Progenitor cell of endocrine pancreas (in vitro differentiated cells): ENCODE results near the gene PTPRU. TPM values are rescaled to one million over a fixed set of nuclear protein-coding genes. Genes with fewer than 3 reads are reported as not detected.

ENCODE experiments used
- DNase-seq: peaks from one replicate; pipeline ENCODE4 v3.0.0; 2021; ENCODE audit warnings: low spot score; ENCODE audit not compliant: unreplicated experiment
- H3K27ac Mint-ChIP-seq: 2 replicates; pipeline ENCODE4 v1.8.0; 2021; ENCODE audit warnings: mild to moderate bottlenecking, moderate library complexity, mixed read lengths
- H3K27me3 Mint-ChIP-seq: 2 replicates; pipeline ENCODE4 v1.8.0; 2021; ENCODE audit warnings: mixed read lengths
- H3K36me3 Mint-ChIP-seq: 2 replicates; pipeline ENCODE4 v1.8.0; 2022; ENCODE audit warnings: mixed read lengths; ENCODE audit not compliant: insufficient read depth
- H3K4me1 Mint-ChIP-seq: 2 replicates; pipeline ENCODE4 v1.8.0; 2021; ENCODE audit warnings: low read depth, mixed read lengths
- H3K4me3 Mint-ChIP-seq: 2 replicates; pipeline ENCODE4 v1.8.0; 2021; ENCODE audit warnings: low read depth, mild to moderate bottlenecking, moderate library complexity, mixed read lengths
- H3K9me3 Mint-ChIP-seq: 2 replicates; pipeline ENCODE4 v1.8.0; 2021; ENCODE audit warnings: low read depth, mixed read lengths
- CTCF ChIP-seq: fragments of 200-600 bp; sonication (generic); IDR thresholded peaks from one replicate; pipeline ENCODE4 v1.5.0; 2021; ENCODE audit warnings: antibody characterized with exemption, mild to moderate bottlenecking; ENCODE audit not compliant: unreplicated experiment
- total RNA-seq: library from RNA; stranded (reverse); gene quantifications from 2 replicates; pipeline ENCODE4 v1.2.1, GENCODE V29; 2021

Gene PTPRU
- total RNA-seq, 1 donor from 2014 or later = 79.4 TPM

DNA sequence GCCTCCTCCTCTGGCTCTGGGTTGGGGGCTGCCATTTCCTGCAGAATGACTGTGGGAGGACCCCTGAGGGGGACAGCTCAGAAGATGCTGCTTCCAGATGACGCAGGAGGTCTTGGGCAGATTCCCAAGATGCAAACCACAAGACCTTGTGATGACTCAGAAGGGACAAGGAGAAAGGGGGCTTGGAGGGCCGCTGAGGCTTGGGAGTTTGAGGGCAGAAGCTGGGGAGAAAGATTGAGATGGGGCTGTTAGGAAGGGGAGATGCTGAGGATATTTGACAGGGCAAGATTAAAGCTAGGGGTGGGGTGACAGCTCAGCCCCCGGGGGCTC is 7.5 kb downstream of the PTPRU start:
- no peak for DNase-seq
- no peak overlapping the region for H3K27ac Mint-ChIP-seq
- no peaks in the 10 kb centered on the region for H3K9me3 Mint-ChIP-seq
- no peaks in the 10 kb centered on the region for H3K36me3 Mint-ChIP-seq
- no peak overlapping the region for H3K4me3 Mint-ChIP-seq
- TF ChIP-seq CTCF = no peak
- H3K27me3 Mint-ChIP-seq = no peaks in the 10 kb centered on the region
- H3K4me1 Mint-ChIP-seq = peaks cover 28% of the 10 kb centered on the region

DNA sequence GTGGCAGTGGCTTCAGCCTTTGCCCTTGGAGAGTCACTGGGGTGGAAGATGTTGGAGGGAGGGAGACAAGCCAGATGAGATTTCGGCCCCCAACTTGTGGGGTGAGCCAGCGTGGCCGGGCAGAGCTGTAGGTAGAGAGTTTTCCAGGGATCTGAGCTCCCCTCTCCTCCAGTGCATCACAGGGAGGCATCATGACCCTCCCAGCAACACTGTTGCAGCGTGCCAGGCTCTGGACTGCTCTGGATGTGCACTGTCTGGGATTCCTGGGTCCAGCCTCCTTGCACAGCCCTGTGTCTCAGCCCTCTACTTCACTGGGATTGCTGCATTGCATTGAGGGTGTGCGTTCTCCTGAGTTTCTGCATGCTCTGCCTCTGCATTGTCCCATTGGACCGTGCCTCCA is 8.9 kb downstream of the PTPRU start:
- H3K4me1 Mint-ChIP-seq = peaks cover 31% of the 10 kb centered on the region
- DNase-seq = no peak
- no peak for TF ChIP-seq CTCF
- H3K27ac Mint-ChIP-seq = no peak overlapping the region
- H3K9me3 Mint-ChIP-seq = no peaks in the 10 kb centered on the region
- no peaks in the 10 kb centered on the region for H3K27me3 Mint-ChIP-seq
- no peaks in the 10 kb centered on the region for H3K36me3 Mint-ChIP-seq
- no peak overlapping the region for H3K4me3 Mint-ChIP-seq

DNA sequence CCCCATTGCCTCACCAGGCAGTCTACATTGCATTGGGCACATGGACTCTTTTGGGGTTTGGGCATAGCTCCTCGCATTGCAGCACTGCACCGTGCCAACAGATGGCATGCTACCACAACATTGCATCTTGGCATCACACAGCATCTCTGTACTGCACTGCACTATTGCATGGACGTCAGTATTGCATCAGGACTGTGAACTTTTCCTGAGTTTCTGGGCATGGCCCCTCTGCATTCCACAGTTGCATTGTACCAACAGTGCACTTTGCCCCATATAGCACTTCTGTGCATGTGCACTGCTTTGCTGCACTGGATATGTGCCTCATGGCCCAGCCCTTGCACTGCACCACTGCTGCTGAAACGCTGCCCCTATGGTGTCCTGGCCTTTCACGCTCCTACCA is 9.6 kb downstream of the PTPRU start:
- H3K4me1 Mint-ChIP-seq = peaks cover 33% of the 10 kb centered on the region
- H3K4me3 Mint-ChIP-seq = no peak overlapping the region
- H3K36me3 Mint-ChIP-seq = no peaks in the 10 kb centered on the region
- DNase-seq = no peak
- H3K27me3 Mint-ChIP-seq = no peaks in the 10 kb centered on the region
- H3K27ac Mint-ChIP-seq = no peak overlapping the region
- H3K9me3 Mint-ChIP-seq = no peaks in the 10 kb centered on the region
- TF ChIP-seq CTCF = peak; percentile 40

DNA sequence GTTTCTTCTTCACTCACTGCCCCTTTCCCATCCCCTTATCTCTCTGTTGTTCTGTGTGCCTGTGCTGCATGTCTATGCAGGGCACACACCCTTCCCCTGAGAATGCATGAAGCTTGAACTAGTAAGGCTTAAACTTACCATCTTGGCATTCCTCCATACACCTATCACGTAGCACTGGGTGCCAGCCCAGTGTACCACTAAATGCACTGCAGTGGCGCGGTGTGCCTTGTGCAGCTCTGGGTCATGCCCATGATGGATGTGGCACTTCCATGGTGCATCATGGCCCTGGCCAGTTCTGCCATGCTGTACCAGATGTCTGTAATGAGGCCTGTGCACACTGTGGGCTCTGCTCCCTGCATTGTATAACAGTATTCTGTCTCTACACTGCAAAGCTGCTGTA is 10.7 kb downstream of the PTPRU start:
- Mint-ChIP-seq H3K4me3 (no peak overlapping the region), H3K36me3 (no peaks in the 10 kb centered on the region), H3K27me3 (no peaks in the 10 kb centered on the region), H3K27ac (no peak overlapping the region), H3K9me3 (no peaks in the 10 kb centered on the region), H3K4me1 (peaks cover 36% of the 10 kb centered on the region)
- no peak for DNase-seq
- no peak for TF ChIP-seq CTCF

DNA sequence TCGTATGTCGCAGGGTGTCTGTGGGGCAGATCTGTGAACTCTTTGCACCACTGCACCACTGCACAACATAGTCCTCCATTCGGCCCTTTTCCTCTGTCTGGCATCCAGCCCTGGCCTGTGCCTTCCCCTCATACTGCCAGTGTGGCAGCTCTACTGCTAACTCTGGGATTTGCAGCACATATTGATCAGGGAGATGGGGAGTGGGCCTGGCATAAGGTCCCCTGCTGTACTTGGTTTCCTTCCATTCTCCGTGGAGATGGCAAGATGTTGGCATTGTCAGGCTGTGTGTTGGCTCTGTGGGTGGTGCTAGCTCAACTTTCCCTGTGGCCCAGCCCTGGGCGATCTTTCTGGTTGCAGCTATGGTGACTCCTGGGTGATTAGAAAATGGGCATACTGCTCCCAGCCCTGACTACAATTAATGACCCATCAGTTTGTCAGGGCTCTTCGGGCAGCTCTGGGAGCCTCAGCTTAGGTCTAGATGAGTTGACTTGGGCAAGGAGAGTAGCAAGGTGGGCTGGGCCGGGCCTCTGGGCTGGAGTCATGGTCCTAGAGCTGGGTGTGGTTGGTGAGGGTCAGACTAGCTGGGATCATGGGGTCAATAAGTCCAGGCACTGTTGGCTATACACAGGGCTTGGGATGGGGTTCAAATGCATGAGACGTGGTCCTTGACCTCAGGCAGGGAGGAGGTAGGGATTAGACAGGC is 11.4 kb downstream of the PTPRU start:
- TF ChIP-seq CTCF = no peak
- no peak for DNase-seq
- Mint-ChIP-seq H3K4me3 (no peak overlapping the region), H3K36me3 (no peaks in the 10 kb centered on the region), H3K27me3 (no peaks in the 10 kb centered on the region), H3K27ac (peak overlapping the region; percentile 63), H3K9me3 (no peaks in the 10 kb centered on the region), H3K4me1 (peaks cover 36% of the 10 kb centered on the region)
